ENCODE results near the gene DNAJB9. TPM values are rescaled to one million over a fixed set of nuclear protein-coding genes. Genes with fewer than 3 reads are reported as not detected.

DNAJB9 gene
- total RNA-seq, 1 donor from 2014 or later = 28.7 TPM

GRCh38 chr7:108526768-108527017 lies 43.0 kb upstream of the DNAJB9 start:
- intact Hi-C loops (cut with DNase I) = loop anchor here (2.0 kb wide), 1 partner anchor 42 kb away; the partner anchor contains the start of genes DNAJB9 and THAP5
- H3K4me1 ChIP-seq = peaks cover 43% of the 10 kb centered on the region
- H3K27ac ChIP-seq = peak overlapping the region; percentile 97
- peak overlapping the region; percentile 72 to 75 for H3K4me3 ChIP-seq
- DNase-seq (ENCODE audit: extremely low spot score in 2 of 2) = no peak
- H3K27me3 ChIP-seq = no peaks in the 10 kb centered on the region
- TF ChIP-seq CTCF (IDR thresholded peaks at IDR 0.05) = no peak
- no peak for TF ChIP-seq POLR2A (IDR thresholded peaks at IDR 0.05)
- TF ChIP-seq POLR2AphosphoS5 (IDR thresholded peaks at IDR 0.05; ENCODE audit: insufficient read depth in 1 of 2, low read depth in 1 of 2) = no peak
- no peaks in the 10 kb centered on the region for H3K9me3 ChIP-seq
- no peaks in the 10 kb centered on the region for H3K36me3 ChIP-seq

- TF ChIP-seq POLR2AphosphoS5 (IDR thresholded peaks at IDR 0.05; ENCODE audit: insufficient read depth in 1 of 2, low read depth in 1 of 2) (no peak), CTCF (IDR thresholded peaks at IDR 0.05) (no peak)
- intact Hi-C loops (cut with DNase I) = no loop called here
- DNase-seq (ENCODE audit: extremely low spot score in 2 of 2) = no peak
- Histone ChIP-seq H3K9me3 (no peaks in the 10 kb centered on the region), H3K27me3 (no peaks in the 10 kb centered on the region), H3K4me1 (peaks cover 27% of the 10 kb centered on the region), H3K4me3 (no peak overlapping the region), H3K27ac (no peak overlapping the region), H3K36me3 (no peaks in the 10 kb centered on the region)
Observed at GRCh38 chr7:108528183-108528712, 41.4 kb upstream of the DNAJB9 start.

- Histone ChIP-seq H3K9me3 (no peaks in the 10 kb centered on the region), H3K4me3 (no peak overlapping the region), H3K36me3 (no peaks in the 10 kb centered on the region), H3K4me1 (peaks cover 16% of the 10 kb centered on the region), H3K27me3 (no peaks in the 10 kb centered on the region), H3K27ac (no peak overlapping the region)
- DNase-seq (ENCODE audit: extremely low spot score in 2 of 2) = no peak
- no peak for TF ChIP-seq CTCF (IDR thresholded peaks at IDR 0.05)
- no peak for TF ChIP-seq POLR2A (IDR thresholded peaks at IDR 0.05)
- intact Hi-C loops (cut with DNase I) = no loop called here
Observed at GRCh38 chr7:108529341-108529740, 40.3 kb upstream of the DNAJB9 start.

- no peak overlapping the region for H3K27ac ChIP-seq
- no peaks in the 10 kb centered on the region for H3K36me3 ChIP-seq
- DNase-seq (ENCODE audit: extremely low spot score in 2 of 2) = no peak
- H3K4me1 ChIP-seq = no peaks in the 10 kb centered on the region
- no peaks in the 10 kb centered on the region for H3K27me3 ChIP-seq
- intact Hi-C loops (cut with DNase I) = no loop called here
- H3K9me3 ChIP-seq = no peaks in the 10 kb centered on the region
- H3K4me3 ChIP-seq = no peak overlapping the region
- TF ChIP-seq POLR2AphosphoS5 (IDR thresholded peaks at IDR 0.05; ENCODE audit: insufficient read depth in 1 of 2, low read depth in 1 of 2) (no peak), POLR2A (IDR thresholded peaks at IDR 0.05) (no peak), CTCF (IDR thresholded peaks at IDR 0.05) (no peak)
Observed at GRCh38 chr7:108533712-108534111, 36.0 kb upstream of the DNAJB9 start.

- H3K9me3 ChIP-seq = no peaks in the 10 kb centered on the region
- no peaks in the 10 kb centered on the region for H3K27me3 ChIP-seq
- intact Hi-C loops (cut with DNase I) = no loop called here
- H3K36me3 ChIP-seq = no peaks in the 10 kb centered on the region
- H3K4me1 ChIP-seq = no peaks in the 10 kb centered on the region
- no peak for TF ChIP-seq POLR2AphosphoS5 (IDR thresholded peaks at IDR 0.05; ENCODE audit: insufficient read depth in 1 of 2, low read depth in 1 of 2)
- no peak for TF ChIP-seq CTCF (IDR thresholded peaks at IDR 0.05)
- TF ChIP-seq POLR2A (IDR thresholded peaks at IDR 0.05) = no peak
- no peak overlapping the region for H3K27ac ChIP-seq
- DNase-seq (ENCODE audit: extremely low spot score in 2 of 2) = no peak
- H3K4me3 ChIP-seq = no peak overlapping the region
Observed at GRCh38 chr7:108535257-108535656, 34.4 kb upstream of the DNAJB9 start.

Data from vagina (tissue), 2 donors.